GM19193 (cell line): Measurements from ENCODE around the gene RNASET2.

ENCODE experiments used
- POLR2A ChIP-seq: IDR thresholded peaks from 4 replicates; pipeline ENCODE4 v1.6.1; 2011; ENCODE audit not compliant: insufficient read depth, insufficient read length; ENCODE audit errors: extremely low read depth

The RNASET2 gene

DNA sequence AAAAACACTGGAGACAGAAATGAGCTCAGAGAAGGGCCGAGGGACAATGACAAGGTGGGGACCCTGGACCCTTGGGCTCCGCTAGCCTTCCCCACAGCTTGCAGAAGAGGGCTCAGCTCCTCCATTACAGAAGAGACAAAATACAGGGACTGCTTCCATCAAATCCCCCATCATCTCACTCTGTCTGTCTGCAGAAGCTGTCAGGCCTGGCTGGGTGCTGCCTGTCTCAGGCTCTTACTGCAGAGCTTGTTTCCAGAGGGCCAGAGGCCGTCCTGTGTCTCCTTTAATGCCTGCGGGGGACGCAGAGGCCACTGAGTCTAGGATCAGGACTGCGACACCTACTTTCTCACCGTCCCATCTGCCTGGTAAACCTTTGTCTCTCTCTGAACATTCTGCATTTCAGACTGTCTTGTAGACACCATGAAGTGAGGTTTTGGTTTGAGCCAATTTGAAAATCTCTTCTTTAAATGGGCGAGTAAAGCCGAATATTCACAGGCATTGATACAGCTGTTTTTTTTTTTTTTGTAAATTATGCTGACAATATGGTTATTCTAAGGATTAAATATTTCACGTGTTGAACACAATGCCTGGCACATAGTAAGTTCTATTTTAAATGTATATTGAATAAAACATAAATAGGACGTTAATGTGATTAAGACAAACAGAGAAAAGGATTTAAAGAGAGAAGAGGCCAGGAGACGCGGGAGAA, 28.3 kb downstream of the RNASET2 start:
- TF ChIP-seq POLR2A = no peak

GRCh38 chr6:166927240-166927934, 29.0 kb downstream of the RNASET2 start:
- TF ChIP-seq POLR2A = no peak

- TF ChIP-seq POLR2A = no peak
These were observed 29.6 kb downstream of the RNASET2 start for GRCh38 chr6:166926748-166927147.

GRCh38 chr6:166925141-166925996, 31.0 kb downstream of the RNASET2 start:
- TF ChIP-seq POLR2A = no peak

GRCh38 chr6:166924531-166924930, 31.8 kb downstream of the RNASET2 start:
- TF ChIP-seq POLR2A = no peak

- TF ChIP-seq POLR2A = no peak
These were observed 33.4 kb downstream of the RNASET2 start for GRCh38 chr6:166922937-166923336.

GRCh38 chr6:166921570-166921969, 34.8 kb downstream of the RNASET2 start:
- no peak for TF ChIP-seq POLR2A

DNA sequence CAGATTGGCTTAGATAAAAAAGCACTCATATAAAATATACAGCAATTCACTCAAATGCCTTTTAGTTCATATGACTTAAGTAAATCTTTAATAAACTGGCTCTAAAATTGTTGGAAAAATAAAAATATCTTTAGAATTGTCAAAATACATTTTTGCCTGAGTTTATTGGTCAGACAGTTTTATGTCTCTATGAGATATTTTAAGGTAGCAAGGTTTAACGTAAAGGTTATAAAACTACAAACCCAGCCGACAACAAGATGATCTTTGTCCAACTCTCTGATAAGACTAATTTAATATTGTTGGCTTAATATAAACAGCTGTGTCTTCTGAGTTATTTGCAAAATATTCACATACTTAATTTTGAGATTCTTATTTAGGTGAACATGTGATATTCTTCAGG, 39.5 kb downstream of the RNASET2 start:
- TF ChIP-seq POLR2A = no peak

DNA sequence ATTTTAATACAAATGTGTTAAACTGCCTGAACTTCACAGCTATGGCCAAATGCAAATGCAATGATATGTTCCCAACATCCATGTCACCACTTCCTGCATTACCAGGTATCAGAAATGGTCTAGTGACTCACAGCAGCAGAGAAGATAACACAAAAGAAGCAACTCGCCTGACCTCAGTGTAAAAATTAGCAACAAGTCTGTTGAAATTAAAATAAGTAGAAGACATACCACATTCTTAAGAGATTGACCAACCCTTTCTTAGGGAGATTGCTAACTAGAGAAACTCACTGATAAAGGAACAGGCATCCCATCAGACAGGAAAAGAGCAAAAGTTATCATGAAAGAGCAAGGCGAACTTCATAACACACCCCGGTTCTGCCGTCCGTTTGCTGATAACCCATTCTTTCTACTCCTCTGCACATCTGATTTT, 45.1 kb downstream of the RNASET2 start:
- TF ChIP-seq POLR2A = no peak

- no peak for TF ChIP-seq POLR2A
These were observed 45.7 kb downstream of the RNASET2 start for GRCh38 chr6:166910601-166911000.

DNA sequence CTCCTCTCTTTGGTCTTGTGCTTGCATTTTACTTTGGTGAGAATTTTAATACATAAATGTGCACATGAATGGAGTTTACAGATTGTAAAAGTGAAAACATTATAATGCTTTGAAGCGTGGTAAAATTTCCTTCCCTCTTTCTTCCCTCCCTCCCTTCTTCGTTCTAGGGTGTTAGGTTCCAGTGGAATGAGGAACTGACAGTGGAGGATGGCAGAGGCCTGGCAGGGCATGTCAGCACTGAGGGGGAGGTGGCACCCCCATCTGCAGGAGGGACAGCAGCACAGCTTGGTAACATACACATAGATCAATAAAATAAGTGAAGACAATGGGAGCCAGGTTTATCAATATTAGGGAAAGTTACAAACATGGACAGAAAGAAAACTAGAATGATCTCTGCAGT, 47.5 kb downstream of the RNASET2 start:
- TF ChIP-seq POLR2A = no peak

DNA sequence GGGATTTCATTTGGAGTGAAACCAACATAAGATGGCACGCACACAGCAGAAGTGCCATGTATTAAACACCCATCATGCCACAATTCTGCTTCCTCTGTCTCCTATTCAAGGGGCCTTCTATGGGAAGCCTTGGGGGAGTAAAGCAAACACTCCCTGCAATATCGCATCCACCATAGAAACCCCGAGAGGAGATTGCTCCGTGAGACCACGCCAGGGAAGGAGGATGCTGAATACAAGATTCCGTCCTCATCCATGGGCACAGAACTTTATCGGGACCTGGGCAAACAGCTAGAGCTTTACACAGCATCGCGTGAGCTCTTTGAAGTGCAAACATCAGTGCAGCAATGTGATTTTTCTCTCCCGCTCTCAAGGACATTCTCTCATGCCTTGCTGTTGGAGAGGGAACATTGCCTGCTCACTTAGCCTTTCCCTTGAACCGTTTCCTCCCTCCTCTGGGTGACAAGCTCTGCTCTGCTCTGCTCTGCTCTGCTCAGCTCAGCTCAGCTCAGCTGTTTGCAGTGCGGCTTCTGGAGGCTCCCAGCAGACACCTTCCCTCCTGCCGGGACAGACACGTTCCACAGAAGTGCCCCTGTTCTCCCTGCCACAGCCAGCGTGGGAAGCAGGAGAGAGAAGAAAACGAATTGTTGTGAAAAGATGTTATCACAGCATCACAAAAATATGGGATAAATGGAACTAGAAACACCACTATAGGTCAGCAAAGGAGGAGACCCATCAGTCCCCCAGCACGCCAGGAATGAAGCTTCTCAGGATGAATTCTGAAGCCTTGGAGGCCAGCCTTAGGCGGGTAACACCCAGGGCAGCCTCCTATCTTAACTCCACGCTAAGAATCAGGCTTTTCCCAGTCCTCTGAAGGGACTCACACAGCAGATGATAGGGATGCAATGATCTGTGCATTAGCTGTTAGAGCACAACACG, 48.2 kb downstream of the RNASET2 start:
- TF ChIP-seq POLR2A = no peak

DNA sequence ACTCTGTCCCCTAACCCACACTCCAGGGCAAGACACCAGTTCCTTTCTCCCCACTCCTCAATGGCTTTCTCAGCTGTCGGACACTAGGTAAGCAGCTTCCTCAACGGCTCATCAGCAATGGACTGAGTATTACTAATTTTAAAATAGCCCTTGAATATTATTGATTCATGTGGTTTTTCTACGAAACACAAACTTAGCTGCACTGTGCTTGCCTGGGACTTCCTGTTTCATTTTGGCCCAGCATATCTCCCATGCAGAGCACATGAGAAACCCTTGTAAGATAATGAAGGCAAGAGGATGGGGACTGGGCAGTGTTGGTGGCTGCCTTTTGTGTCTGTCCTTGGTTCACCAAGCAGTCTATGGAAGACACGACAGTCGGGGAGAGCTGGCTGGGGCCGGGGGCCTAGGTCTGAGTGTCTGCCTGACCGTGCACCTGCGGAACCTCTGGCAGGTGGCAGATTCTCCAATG, 48.9 kb downstream of the RNASET2 start:
- no peak for TF ChIP-seq POLR2A

GRCh38 chr6:166906376-166907044, 49.8 kb downstream of the RNASET2 start:
- TF ChIP-seq POLR2A = no peak
